ENCODE results near the gene ATP10A.

ATP10A gene

GRCh38 chr15:25719101-25719985 lies 143.8 kb downstream of the ATP10A start:
- H3K9me3 ChIP-seq (ENCODE audit: control insufficient read depth, low read length), result no peaks in the 10 kb centered on the region

GRCh38 chr15:25718597-25718996 lies 144.5 kb downstream of the ATP10A start:
- Histone ChIP-seq H3K9ac (ENCODE audit: low read length) (no peak overlapping the region), H3K4me1 (ENCODE audit: control insufficient read depth, insufficient read depth, low read length) (no peaks in the 10 kb centered on the region), H3K27me3 (ENCODE audit: control insufficient read depth, insufficient read depth, low read length) (no peaks in the 10 kb centered on the region), H3K36me3 (ENCODE audit: control insufficient read depth, insufficient read depth, low read length) (no peaks in the 10 kb centered on the region), H3K9me3 (ENCODE audit: control insufficient read depth, low read length) (no peaks in the 10 kb centered on the region), H3K4me3 (ENCODE audit: low read length) (no peak overlapping the region)

More at GRCh38 chr15:25719101-25719985, 143.8 kb downstream of the ATP10A start:
- no peaks in the 10 kb centered on the region for H3K36me3 ChIP-seq (ENCODE audit: control insufficient read depth, insufficient read depth, low read length)
- H3K27me3 ChIP-seq (ENCODE audit: control insufficient read depth, insufficient read depth, low read length), result no peaks in the 10 kb centered on the region
- H3K9ac ChIP-seq (ENCODE audit: low read length), result no peak overlapping the region
- H3K4me3 ChIP-seq (ENCODE audit: low read length), result no peak overlapping the region
- no peaks in the 10 kb centered on the region for H3K4me1 ChIP-seq (ENCODE audit: control insufficient read depth, insufficient read depth, low read length)

- Histone ChIP-seq H3K27me3 (ENCODE audit: control insufficient read depth, insufficient read depth, low read length) (no peaks in the 10 kb centered on the region), H3K9ac (ENCODE audit: low read length) (no peak overlapping the region), H3K9me3 (ENCODE audit: control insufficient read depth, low read length) (no peaks in the 10 kb centered on the region), H3K36me3 (ENCODE audit: control insufficient read depth, insufficient read depth, low read length) (no peaks in the 10 kb centered on the region), H3K4me1 (ENCODE audit: control insufficient read depth, insufficient read depth, low read length) (no peaks in the 10 kb centered on the region), H3K4me3 (ENCODE audit: low read length) (no peak overlapping the region)
Measured at GRCh38 chr15:25718169-25718536, 145.0 kb downstream of the ATP10A start.

DNA sequence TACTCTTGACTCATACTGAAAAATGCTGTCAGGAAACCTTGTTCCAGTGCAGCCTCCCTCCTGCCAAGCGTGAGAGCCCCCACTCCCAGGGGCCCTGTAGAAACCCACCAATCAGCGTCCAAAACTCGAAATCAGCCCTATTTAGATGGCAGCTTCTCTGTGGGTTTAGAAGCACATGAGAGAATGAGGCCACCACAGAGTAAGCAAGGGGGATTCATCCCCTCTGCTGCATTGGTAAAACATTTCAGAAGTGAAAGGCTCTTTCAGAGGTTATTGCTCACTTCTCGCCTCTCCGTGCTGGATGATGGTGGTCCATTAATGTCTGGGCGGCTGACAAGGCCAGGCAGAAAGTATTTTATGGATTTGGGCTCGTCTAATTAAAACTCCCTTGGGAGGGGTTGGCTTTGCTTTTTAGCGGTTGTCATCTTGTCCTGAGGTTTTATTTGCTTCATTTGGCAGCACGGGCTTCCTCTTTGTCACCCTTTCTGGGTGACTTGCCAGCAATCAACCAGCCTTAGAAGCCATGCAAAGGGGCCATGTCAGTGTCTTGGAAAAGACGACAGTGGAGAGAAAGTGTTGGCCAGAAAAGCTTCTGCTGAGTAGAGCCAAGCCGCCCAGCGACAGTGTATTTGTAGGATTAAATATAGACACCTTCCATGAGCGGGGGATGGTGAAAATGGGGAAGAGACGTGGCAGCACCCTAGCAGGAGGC lies 145.5 kb downstream of the ATP10A start:
- H3K4me1 ChIP-seq (ENCODE audit: control insufficient read depth, insufficient read depth, low read length), result no peaks in the 10 kb centered on the region
- no peaks in the 10 kb centered on the region for H3K36me3 ChIP-seq (ENCODE audit: control insufficient read depth, insufficient read depth, low read length)
- H3K9me3 ChIP-seq (ENCODE audit: control insufficient read depth, low read length), result no peaks in the 10 kb centered on the region
- no peak overlapping the region for H3K9ac ChIP-seq (ENCODE audit: low read length)
- no peaks in the 10 kb centered on the region for H3K27me3 ChIP-seq (ENCODE audit: control insufficient read depth, insufficient read depth, low read length)
- H3K4me3 ChIP-seq (ENCODE audit: low read length), result no peak overlapping the region

DNA sequence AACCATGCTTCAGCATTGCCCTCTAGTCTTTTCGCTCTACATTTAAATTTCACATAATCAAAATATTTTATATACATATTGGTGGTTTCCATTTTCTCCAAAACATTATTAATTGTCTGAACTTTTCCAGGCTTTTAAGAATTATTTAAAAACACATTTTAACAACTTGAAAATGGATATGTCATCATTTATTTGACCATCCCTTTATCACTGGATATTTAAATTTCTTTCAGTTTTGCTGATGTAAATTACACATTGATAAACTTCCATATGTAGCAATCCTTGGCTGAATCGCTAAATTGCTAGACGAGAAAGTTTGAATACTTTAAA lies 146.0 kb downstream of the ATP10A start:
- Histone ChIP-seq H3K9me3 (ENCODE audit: control insufficient read depth, low read length) (no peaks in the 10 kb centered on the region), H3K9ac (ENCODE audit: low read length) (no peak overlapping the region), H3K4me1 (ENCODE audit: control insufficient read depth, insufficient read depth, low read length) (no peaks in the 10 kb centered on the region), H3K27me3 (ENCODE audit: control insufficient read depth, insufficient read depth, low read length) (no peaks in the 10 kb centered on the region), H3K4me3 (ENCODE audit: low read length) (no peak overlapping the region), H3K36me3 (ENCODE audit: control insufficient read depth, insufficient read depth, low read length) (no peaks in the 10 kb centered on the region)

DNA sequence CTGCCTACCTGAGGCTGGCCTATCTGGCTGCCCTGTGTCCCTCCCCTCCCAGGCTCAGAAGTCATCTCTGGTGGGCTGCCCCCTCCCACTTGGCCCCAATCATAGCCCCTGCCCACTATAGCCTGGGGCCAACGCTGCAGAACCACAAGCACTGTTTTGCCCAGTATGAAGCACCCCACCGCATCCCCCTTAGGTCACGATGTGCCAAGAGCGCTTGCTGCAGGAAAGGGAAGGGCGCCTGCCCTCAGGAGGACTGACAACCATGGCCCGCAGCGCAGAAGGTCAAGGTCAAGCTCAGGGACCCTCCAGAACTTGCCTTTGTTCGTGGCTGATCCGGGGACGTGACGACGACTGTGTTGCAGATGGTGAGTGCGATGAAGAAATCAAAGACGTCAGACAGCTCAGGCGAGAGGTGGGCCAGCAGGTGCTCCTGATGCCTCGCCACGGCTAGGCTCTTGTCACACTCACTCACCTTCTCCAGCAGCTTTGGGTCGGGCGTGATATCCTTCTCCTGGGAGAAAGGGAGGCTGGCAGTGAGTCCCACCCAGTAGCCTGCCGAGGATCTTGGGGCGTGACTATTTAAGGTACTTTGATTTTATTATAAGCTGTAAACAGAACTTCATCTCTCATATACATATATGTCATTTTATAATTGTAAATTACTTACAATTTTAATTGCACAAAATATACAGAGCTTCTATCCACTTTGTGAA lies 146.6 kb downstream of the ATP10A start:
- Histone ChIP-seq H3K4me1 (ENCODE audit: control insufficient read depth, insufficient read depth, low read length) (no peaks in the 10 kb centered on the region), H3K4me3 (ENCODE audit: low read length) (no peak overlapping the region), H3K27me3 (ENCODE audit: control insufficient read depth, insufficient read depth, low read length) (no peaks in the 10 kb centered on the region), H3K9me3 (ENCODE audit: control insufficient read depth, low read length) (no peaks in the 10 kb centered on the region), H3K36me3 (ENCODE audit: control insufficient read depth, insufficient read depth, low read length) (no peaks in the 10 kb centered on the region), H3K9ac (ENCODE audit: low read length) (no peak overlapping the region)

- Histone ChIP-seq H3K4me3 (ENCODE audit: low read length) (no peak overlapping the region), H3K9ac (ENCODE audit: low read length) (no peak overlapping the region), H3K27me3 (ENCODE audit: control insufficient read depth, insufficient read depth, low read length) (no peaks in the 10 kb centered on the region), H3K9me3 (ENCODE audit: control insufficient read depth, low read length) (no peaks in the 10 kb centered on the region), H3K36me3 (ENCODE audit: control insufficient read depth, insufficient read depth, low read length) (no peaks in the 10 kb centered on the region), H3K4me1 (ENCODE audit: control insufficient read depth, insufficient read depth, low read length) (no peaks in the 10 kb centered on the region)
Measured at GRCh38 chr15:25715536-25716413, 147.4 kb downstream of the ATP10A start.

DNA sequence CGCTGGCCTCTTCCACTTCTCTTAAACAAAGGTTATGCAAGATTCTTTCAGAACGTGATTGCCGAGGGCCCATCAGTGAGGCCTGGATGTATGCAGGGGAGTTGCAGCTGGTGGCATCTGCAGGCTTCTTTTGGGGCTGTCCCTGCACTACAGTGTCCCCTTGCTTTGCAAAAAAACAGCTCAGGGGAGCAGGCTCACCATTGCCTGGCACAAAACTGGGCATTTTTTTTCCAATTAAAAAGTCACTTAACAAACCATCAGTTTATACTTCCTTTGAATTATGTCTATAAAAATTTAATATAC lies 148.6 kb downstream of the ATP10A start:
- Histone ChIP-seq H3K27me3 (ENCODE audit: control insufficient read depth, insufficient read depth, low read length) (no peaks in the 10 kb centered on the region), H3K9ac (ENCODE audit: low read length) (no peak overlapping the region), H3K4me1 (ENCODE audit: control insufficient read depth, insufficient read depth, low read length) (no peaks in the 10 kb centered on the region), H3K9me3 (ENCODE audit: control insufficient read depth, low read length) (no peaks in the 10 kb centered on the region), H3K4me3 (ENCODE audit: low read length) (no peak overlapping the region), H3K36me3 (ENCODE audit: control insufficient read depth, insufficient read depth, low read length) (no peaks in the 10 kb centered on the region)

DNA sequence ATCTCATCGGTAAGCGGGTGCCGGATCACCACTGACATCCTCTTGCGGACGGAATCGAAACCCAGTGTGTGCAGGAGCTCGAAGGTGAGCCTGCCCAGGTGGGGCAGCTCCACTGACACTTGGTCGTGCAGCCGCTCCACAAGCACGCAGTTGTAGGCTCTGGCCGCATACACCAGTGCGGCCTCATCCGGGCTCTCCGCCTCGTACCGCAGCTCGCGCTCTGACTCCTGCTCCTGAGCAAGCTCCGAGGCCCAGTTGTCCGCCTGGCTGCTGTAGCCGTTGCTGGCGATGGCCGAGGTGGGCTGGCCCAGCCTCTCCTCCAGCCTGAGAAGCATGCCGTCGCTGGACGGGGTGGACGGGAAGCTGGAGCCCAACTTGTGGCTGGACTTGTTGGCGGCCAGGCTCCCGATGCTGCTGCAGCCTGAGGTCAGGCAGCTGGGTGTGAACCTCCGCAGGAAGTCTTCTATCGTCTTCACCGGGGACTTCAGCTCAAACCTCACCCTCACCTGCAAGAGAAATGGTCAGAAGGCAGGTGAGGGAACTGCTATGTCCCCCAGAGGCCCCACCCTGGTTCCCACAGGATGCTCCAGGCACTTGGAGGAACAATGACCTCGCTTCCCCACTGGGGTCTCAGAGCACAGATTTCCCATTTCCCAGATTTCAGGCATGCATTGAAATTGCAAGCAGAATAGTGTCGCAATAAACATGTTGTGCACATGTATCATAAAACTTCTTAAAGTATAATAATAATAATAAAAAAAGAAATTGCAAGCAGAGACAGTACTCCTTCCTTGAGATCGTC lies 149.2 kb downstream of the ATP10A start:
- H3K9me3 ChIP-seq (ENCODE audit: control insufficient read depth, low read length), result no peaks in the 10 kb centered on the region
- no peak overlapping the region for H3K9ac ChIP-seq (ENCODE audit: low read length)
- H3K27me3 ChIP-seq (ENCODE audit: control insufficient read depth, insufficient read depth, low read length), result no peaks in the 10 kb centered on the region
- H3K4me1 ChIP-seq (ENCODE audit: control insufficient read depth, insufficient read depth, low read length), result no peaks in the 10 kb centered on the region
- H3K4me3 ChIP-seq (ENCODE audit: low read length), result no peak overlapping the region
- H3K36me3 ChIP-seq (ENCODE audit: control insufficient read depth, insufficient read depth, low read length), result no peaks in the 10 kb centered on the region

DNA sequence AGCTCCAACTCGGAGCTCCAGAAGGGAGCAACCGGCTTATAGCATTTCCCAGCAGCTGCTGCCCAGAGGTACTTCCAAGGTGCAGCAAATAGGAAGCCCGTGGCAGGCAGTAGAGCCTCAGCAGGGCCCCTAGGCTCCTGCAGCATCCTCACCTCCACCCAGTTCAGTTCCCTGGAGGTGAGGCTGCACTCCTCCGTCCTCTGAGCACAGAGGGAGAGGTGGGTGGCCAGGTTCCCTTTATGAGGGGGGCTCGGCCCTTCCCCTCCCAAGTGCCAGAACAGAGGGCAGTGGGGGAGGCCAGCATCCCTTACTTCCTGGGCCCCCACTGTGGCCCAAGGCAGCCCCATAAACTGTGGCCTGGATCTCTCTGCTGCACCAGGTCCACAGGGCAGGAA lies 150.2 kb downstream of the ATP10A start:
- H3K4me3 ChIP-seq (ENCODE audit: low read length), result no peak overlapping the region
- no peaks in the 10 kb centered on the region for H3K36me3 ChIP-seq (ENCODE audit: control insufficient read depth, insufficient read depth, low read length)
- H3K9ac ChIP-seq (ENCODE audit: low read length), result no peak overlapping the region
- no peaks in the 10 kb centered on the region for H3K27me3 ChIP-seq (ENCODE audit: control insufficient read depth, insufficient read depth, low read length)
- H3K4me1 ChIP-seq (ENCODE audit: control insufficient read depth, insufficient read depth, low read length), result no peaks in the 10 kb centered on the region
- H3K9me3 ChIP-seq (ENCODE audit: control insufficient read depth, low read length), result no peaks in the 10 kb centered on the region

Measured in mucosa of stomach (tissue), 1 donor.